ENCODE measurements around the gene GJC1. TPM values are rescaled to one million over a fixed set of nuclear protein-coding genes. Genes with fewer than 3 reads are reported as not detected.
"Not testable (repeated sequence)": the region's sequence is repeated elsewhere in the genome, so short reads cannot be mapped to it uniquely, and the experiment has no call there.

GJC1 gene
- total RNA-seq, 1 donor from 2014 or later = 18.6 TPM

GRCh38 chr17:44848257-44848795, 18.2 kb upstream of the GJC1 start:
- DNase-seq = no peak
- ATAC-seq = peak; percentile 20
- intact Hi-C loops (cut with micrococcal nuclease) = no loop called here

GRCh38 chr17:44847586-44847985, 17.5 kb upstream of the GJC1 start, which contains the start of gene HIGD1B:
Gene HIGD1B (plus strand): TSS chr17:44847883. CDS start chr17:44848153, 270 bp downstream.
- ATAC-seq (peak; percentile 44), DNase-seq (peak; percentile 60)
- intact Hi-C loops (cut with micrococcal nuclease) = no loop called here

- DNase-seq (no peak), ATAC-seq (no peak)
- intact Hi-C loops (cut with micrococcal nuclease) = no loop called here
Observed at GRCh38 chr17:44846206-44846605, 16.1 kb upstream of the GJC1 start.

- ATAC-seq = peak; percentile 75
- DNase-seq = peak; percentile 61
- intact Hi-C loops (cut with micrococcal nuclease) = no loop called here
Observed at GRCh38 chr17:44844390-44844830, 14.3 kb upstream of the GJC1 start.

- intact Hi-C loops (cut with micrococcal nuclease) = no loop called here
- DNase-seq (no peak), ATAC-seq (peak; percentile 82)
Observed at GRCh38 chr17:44842748-44843147, 12.7 kb upstream of the GJC1 start.

GRCh38 chr17:44840936-44841335, 10.8 kb upstream of the GJC1 start:
- no peak for DNase-seq
- intact Hi-C loops (cut with micrococcal nuclease) = no loop called here
- no peak for ATAC-seq

- intact Hi-C loops (cut with micrococcal nuclease) = no loop called here
- ATAC-seq (no peak), DNase-seq (no peak)
Observed at GRCh38 chr17:44840274-44840673, 10.2 kb upstream of the GJC1 start.

- no peak for ATAC-seq
- no peak for DNase-seq
- intact Hi-C loops (cut with micrococcal nuclease) = no loop called here
Observed at GRCh38 chr17:44837196-44837595, 7.1 kb upstream of the GJC1 start.

- intact Hi-C loops (cut with micrococcal nuclease) = no loop called here
Observed at GRCh38 chr17:44832805-44833204, 2.7 kb upstream of the GJC1 start.

GRCh38 chr17:44831371-44831770, 1.3 kb upstream of the GJC1 start:
- no peak for DNase-seq
- intact Hi-C loops (cut with micrococcal nuclease) = no loop called here
- peak; percentile 34 for ATAC-seq

More at GRCh38 chr17:44832805-44833204, 2.7 kb upstream of the GJC1 start:
- no peak for ATAC-seq
- DNase-seq = no peak

GRCh38 chr17:44830359-44831288, 537 bp upstream of the GJC1 start:
- ATAC-seq (peak; percentile 54), DNase-seq (peak; percentile 41)
- intact Hi-C loops (cut with micrococcal nuclease) = no loop called here

GRCh38 chr17:44828919-44829522, 1.1 kb downstream of the GJC1 start:
- DNase-seq (no peak), ATAC-seq (no peak)
- intact Hi-C loops (cut with micrococcal nuclease) = no loop called here

- intact Hi-C loops (cut with micrococcal nuclease) = no loop called here
- ATAC-seq = no peak
- no peak for DNase-seq
Observed at GRCh38 chr17:44827863-44828262, 2.2 kb downstream of the GJC1 start.

GRCh38 chr17:44826123-44826790, 3.8 kb downstream of the GJC1 start:
- no peak for ATAC-seq
- intact Hi-C loops (cut with micrococcal nuclease) = no loop called here
- DNase-seq = no peak

GRCh38 chr17:44825236-44825635, 4.9 kb downstream of the GJC1 start:
- intact Hi-C loops (cut with micrococcal nuclease); DNase-seq; ATAC-seq: not testable (repeated sequence)

- no peak for DNase-seq
- peak; percentile 41 for ATAC-seq
- intact Hi-C loops (cut with micrococcal nuclease) = no loop called here
Observed at GRCh38 chr17:44820631-44821212, 9.4 kb downstream of the GJC1 start.

- ATAC-seq; DNase-seq; intact Hi-C loops (cut with micrococcal nuclease): not testable (repeated sequence)
Observed at GRCh38 chr17:44818508-44818907, 11.6 kb downstream of the GJC1 start.

- DNase-seq = no peak
- no peak for ATAC-seq
- intact Hi-C loops (cut with micrococcal nuclease) = no loop called here
Observed at GRCh38 chr17:44812263-44812662, 17.8 kb downstream of the GJC1 start.
